Heart right ventricle (tissue), 16 donors: Measurements from ENCODE around the gene CDK10. TPM values are rescaled to one million over a fixed set of nuclear protein-coding genes. Genes with fewer than 3 reads are reported as not detected.

ENCODE experiments used
- ATAC-seq, 8 donors: fragments of 200-7000 bp; cut with Tn5 transposase; one replicate each; pipeline ENCODE4 v1.9.1; 2020; ENCODE audit warnings: mild to moderate bottlenecking in 8 of 8, moderate library complexity in 8 of 8, moderate number of reproducible peaks in 1 of 8
- DNase-seq, 2 donors: peaks; one replicate each; pipeline ENCODE4 v3.0.0-alpha.2; 2020
- H3K27ac ChIP-seq, 10 donors: fragments of 200-600 bp; sonication (generic) in 2 of 10; one replicate each; pipeline versions ENCODE4 v1.5.0 to v1.8.0; 2020 to 2022; ENCODE audit warnings: mild to moderate bottlenecking in 3 of 10
- H3K27me3 ChIP-seq, 7 donors: fragments of 200-600 bp; one replicate each; pipeline ENCODE4 v1.8.0; 2021 to 2022; ENCODE audit warnings: mild to moderate bottlenecking in 2 of 7
- H3K36me3 ChIP-seq, 9 donors: fragments of 200-600 bp; sonication (generic) in 1 of 9; one replicate each; pipeline versions ENCODE4 v1.5.0 to v1.8.0; 2020 to 2022; ENCODE audit warnings: mild to moderate bottlenecking in 2 of 9
- H3K4me1 ChIP-seq, 9 donors: fragments of 200-600 bp; sonication (generic) in 1 of 9; one replicate each; pipeline versions ENCODE4 v1.5.0 to v1.8.0; 2020 to 2022; ENCODE audit warnings: mild to moderate bottlenecking in 4 of 9
- H3K4me3 ChIP-seq, 10 donors: fragments of 200-600 bp; sonication (generic) in 2 of 10; one replicate each; pipeline versions ENCODE4 v1.5.0 to v1.8.0; 2020 to 2022; ENCODE audit warnings: mild to moderate bottlenecking in 7 of 10, moderate library complexity in 2 of 10
- H3K9me3 ChIP-seq, 11 donors: fragments of 200-600 bp in 10 of 11; sonication (generic) in 2 of 11; one replicate each; pipeline versions ENCODE4 v1.5.0 to v1.8.0; 2013 to 2022; ENCODE audit warnings: mild to moderate bottlenecking in 2 of 11, control low read depth in 1 of 11, moderate library complexity in 1 of 11
- CTCF ChIP-seq, 9 donors: fragments of 200-600 bp; sonication (generic) in 2 of 9; IDR thresholded peaks; one replicate each; pipeline versions ENCODE4 v1.5.0 to v1.8.0; 2021 to 2022; ENCODE audit warnings: antibody characterized with exemption in 9 of 9, mild to moderate bottlenecking in 5 of 9, moderate library complexity in 1 of 9
- WGBS, 2 donors: extraction: QIAGEN DNeasy Blood & Tissue Kit; methylation state at CpG; one replicate each; pipeline ENCODE4 v1.1.7; 2013; ENCODE audit warnings: inconsistent platforms in 1 of 2; 5-methylcytosine and 5-hydroxymethylcytosine counted together
- intact Hi-C, 10 donors: fragments of 100-400 bp; cut with DNase I; formaldehyde crosslinking; loops; one replicate each; pipeline versions ENCODE4 v1.11.1 to v1.14.2; 2022
- polyA plus RNA-seq, 2 donors: library from polyadenylated mRNA; stranded (reverse); fragments of 200-250 nt; gene quantifications; one replicate each; pipeline ENCODE4 v1.2.3, GENCODE V29; 2013
- total RNA-seq, 10 donors: library from RNA; stranded (reverse); fragmentation: NEBNext Ultra II Directional in 3 of 10; extraction: Animal tissue kit (Norgen Biotek cat#: 25700) in 3 of 10; gene quantifications; one replicate each; pipeline versions ENCODE4 v1.2.1 to v1.2.4, GENCODE V29; 2021 to 2023
- donor health status: Arrhythmogenic right ventricular cardiomyopathy.
- donor health status: ischemic (EF 13 %, LVEDD 7.1; RV severe dilation, severe dysfunction).
- donor health status: healthy with polysubstance abuse.
- donor health status: DM: no; HTN: yes; CAD: no.
- donor health status: DM: no; HTN: no; CAD: no.
- donor health status: ischemic (EF 25% LVEDD 6.9; RV normal size, moderate dysfunction).
- donor health status: ischemic (EF 25% LVEDD 5.7; RV mildly dilated, moderate dysfunction).
- donor health status: healthy.
- donor health status: DM: yes; HTN: yes; CAD: no.
- donor health status: Ischemic cardiomyopathy.
- donor health status: ischemic (EF 35%, LVEDD 5.7; RV mildly dilated, moderate dysfunction).
- donor health status: nonischemic (EF 11% LVEDD 7.7; RV severe dilation, severe dysfunction).
- donor health status: DM: yes; HTN: yes; CAD: no.
- donor health status: PGD.
- donor health status: ischemic (EF 29% LVEDD 5.4; RV normal size, mild dysfunction).
- donor health status: nonischemic (EF 23%, LVEDD 6.1; RV moderate dilation, normal function).

CDK10 gene
- total and polyA plus RNA-seq, 12 donors: 14.7 to 63.4 (median 21.7) TPM

GRCh38 chr16:89695086-89695874, 8.8 kb downstream of the CDK10 start:
- no peak for TF ChIP-seq CTCF (IDR thresholded peaks at IDR 0.05)
- peaks cover 0 to 76% (median 10%) of the 10 kb centered on the region in 9 donors for H3K36me3 ChIP-seq
- H3K27ac ChIP-seq: no peak overlapping the region
- H3K4me1 ChIP-seq: peaks cover 2 to 17% (median 9%) of the 10 kb centered on the region in 9 donors
- 91 to 92% methylated on average over 31 of the region's 31 CpGs for WGBS, 2 donors
- DNase-seq: no peak
- intact Hi-C loops: no loop called here
- ATAC-seq: no peak
- no peaks in the 10 kb centered on the region for H3K9me3 ChIP-seq
- H3K4me3 ChIP-seq: no peak overlapping the region
- no peaks in the 10 kb centered on the region for H3K27me3 ChIP-seq

DNA sequence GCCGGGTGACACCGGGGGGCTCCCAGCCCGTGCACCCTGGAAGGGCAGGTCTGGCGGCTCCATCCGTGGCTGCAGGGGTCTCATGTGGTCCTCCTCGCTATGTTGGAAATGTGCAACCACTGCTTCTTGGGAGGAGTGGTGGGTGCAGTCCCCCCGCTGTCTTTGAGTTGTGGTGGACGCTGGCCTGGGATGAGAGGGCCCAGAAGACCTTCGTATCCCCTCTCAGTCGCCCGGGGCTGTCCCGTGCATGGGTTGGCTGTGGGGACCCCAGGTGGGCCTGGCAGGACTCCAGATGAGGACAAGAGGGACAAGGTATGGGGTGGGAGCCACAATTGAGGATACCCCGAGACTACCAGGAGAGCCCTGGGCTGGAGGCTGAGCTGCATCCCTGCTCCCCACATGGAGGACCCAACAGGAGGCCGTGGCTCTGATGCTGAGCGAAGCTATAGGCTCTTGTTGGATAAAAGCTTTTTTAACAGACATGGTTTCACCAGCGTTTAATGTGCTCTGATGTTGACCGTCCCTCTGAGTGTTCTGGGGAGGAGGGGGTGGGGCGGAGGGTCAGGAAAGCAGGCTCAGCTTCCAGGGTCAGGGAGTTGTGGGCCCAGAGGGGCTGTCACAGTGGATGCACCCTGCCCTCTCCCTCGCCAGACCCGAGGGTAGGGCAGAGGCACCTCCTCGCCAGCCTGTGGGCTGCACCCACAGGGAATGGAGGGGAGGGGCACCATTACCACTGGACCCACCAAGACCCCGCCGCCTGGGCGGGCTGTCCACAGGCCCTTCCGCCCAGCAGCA, 9.6 kb downstream of the CDK10 start:
- intact Hi-C loops: no loop called here
- Histone ChIP-seq H3K27me3 (no peaks in the 10 kb centered on the region), H3K9me3 (no peaks in the 10 kb centered on the region), H3K27ac (no peak overlapping the region), H3K4me3 (no peak overlapping the region), H3K4me1 (peaks cover 9 to 25% (median 17%) of the 10 kb centered on the region in 9 donors), H3K36me3 (peaks cover 0 to 70% (median 10%) of the 10 kb centered on the region in 9 donors)
- no peak for TF ChIP-seq CTCF (IDR thresholded peaks at IDR 0.05)
- ATAC-seq (no peak), DNase-seq (no peak)
- 85 to 86% methylated on average over 25 of the region's 25 CpGs for WGBS, 2 donors

DNA sequence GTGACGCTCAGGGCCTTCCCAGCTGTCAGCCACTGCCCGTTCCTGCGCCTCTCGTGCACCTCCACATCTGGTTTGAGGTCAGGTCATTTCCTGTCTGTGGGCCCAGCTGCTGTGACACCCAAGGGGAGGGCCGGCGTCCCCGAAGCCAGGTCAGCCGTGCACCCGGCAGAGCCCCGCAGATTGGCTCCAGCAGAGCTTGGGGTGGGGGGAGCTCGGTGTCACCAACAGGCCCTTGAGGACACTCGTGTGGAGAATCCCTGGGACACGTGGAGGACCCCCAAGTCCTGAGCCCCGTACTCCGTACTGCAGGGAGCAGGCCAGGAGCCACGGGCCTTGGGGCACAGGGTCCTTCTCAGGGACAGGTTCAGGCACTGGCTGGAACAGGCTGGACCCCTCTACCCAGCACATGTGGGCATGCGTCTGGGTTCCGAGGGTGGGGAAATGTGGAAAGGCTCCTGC, 10.2 kb downstream of the CDK10 start:
- WGBS, 2 donors: 77 to 80% methylated on average over 18 of the region's 18 CpGs
- H3K4me3 ChIP-seq: no peak overlapping the region
- intact Hi-C loops: no loop called here
- H3K4me1 ChIP-seq: peaks cover 10 to 27% (median 20%) of the 10 kb centered on the region in 9 donors
- H3K36me3 ChIP-seq: peaks cover 0 to 64% (median 8%) of the 10 kb centered on the region in 9 donors
- ATAC-seq: no peak
- H3K27ac ChIP-seq: no peak overlapping the region
- DNase-seq: no peak
- H3K27me3 ChIP-seq: no peaks in the 10 kb centered on the region
- no peak for TF ChIP-seq CTCF (IDR thresholded peaks at IDR 0.05)
- no peaks in the 10 kb centered on the region for H3K9me3 ChIP-seq

GRCh38 chr16:89697161-89697615, 10.7 kb downstream of the CDK10 start:
- no peak overlapping the region for H3K27ac ChIP-seq
- ATAC-seq: no peak
- no peak for DNase-seq

More at GRCh38 chr16:89697161-89697615, 10.7 kb downstream of the CDK10 start:
- Histone ChIP-seq H3K36me3 (peaks cover 0 to 59% (median 7%) of the 10 kb centered on the region in 9 donors), H3K9me3 (no peaks in the 10 kb centered on the region), H3K27me3 (no peaks in the 10 kb centered on the region), H3K4me1 (peaks cover 10 to 32% (median 25%) of the 10 kb centered on the region in 9 donors), H3K4me3 (no peak overlapping the region)
- intact Hi-C loops: no loop called here
- WGBS, 2 donors: 92 to 95% methylated on average over 19 of the region's 19 CpGs
- no peak for TF ChIP-seq CTCF (IDR thresholded peaks at IDR 0.05)
